Limb (tissue), 2 donors: ENCODE data around the gene PNPLA7.

Experiments
- DNase-seq, 2 donors: peaks; one replicate each; pipeline ENCODE4 v3.0.0-alpha.2; 2016; ENCODE audit errors: extremely low spot score in 2 of 2

Gene PNPLA7

GRCh38 chr9:137462986-137463930 lies 86.9 kb downstream of the PNPLA7 start:
- DNase-seq = peak in 1 of 2 donors; percentile 33

GRCh38 chr9:137462396-137462985 lies 87.7 kb downstream of the PNPLA7 start:
- peak in 1 of 2 donors; percentile 27 for DNase-seq

GRCh38 chr9:137461663-137462395 lies 88.4 kb downstream of the PNPLA7 start:
- peak in 1 of 2 donors; percentile 54 for DNase-seq

- no peak for DNase-seq
Measured at GRCh38 chr9:137461316-137461662, 88.9 kb downstream of the PNPLA7 start.

GRCh38 chr9:137460363-137461315 lies 89.6 kb downstream of the PNPLA7 start:
- peak in 1 of 2 donors; percentile 41 for DNase-seq

GRCh38 chr9:137459601-137460362 lies 90.4 kb downstream of the PNPLA7 start:
- DNase-seq = no peak

- peak; percentile 90 to 97 for DNase-seq
Measured at GRCh38 chr9:137459152-137459600, 91.0 kb downstream of the PNPLA7 start, which contains the start of gene NSMF. Gene NSMF, minus strand, starts transcription at chr9:137459334. Its CDS starts 232 bp downstream, at chr9:137459102.

- DNase-seq = peak in 1 of 2 donors; percentile 72
Measured at GRCh38 chr9:137458194-137459151, 91.7 kb downstream of the PNPLA7 start.

- peak in 1 of 2 donors; percentile 36 for DNase-seq
Measured at GRCh38 chr9:137457406-137458193, 92.6 kb downstream of the PNPLA7 start.

GRCh38 chr9:137456864-137457405 lies 93.3 kb downstream of the PNPLA7 start:
- DNase-seq = no peak

- DNase-seq = peak in 1 of 2 donors; percentile 45
Measured at GRCh38 chr9:137456061-137456863, 93.9 kb downstream of the PNPLA7 start.

GRCh38 chr9:137455359-137455991 lies 94.7 kb downstream of the PNPLA7 start:
- peak in 1 of 2 donors; percentile 29 for DNase-seq

GRCh38 chr9:137454597-137455358 lies 95.4 kb downstream of the PNPLA7 start:
- DNase-seq = peak in 1 of 2 donors; percentile 50

GRCh38 chr9:137454145-137454596 lies 96.0 kb downstream of the PNPLA7 start:
- peak in 1 of 2 donors; percentile 76 for DNase-seq

- peak; percentile 75 to 77 for DNase-seq
Measured at GRCh38 chr9:137453643-137454081, 96.5 kb downstream of the PNPLA7 start.
